GM12874 (cell line): Measurements from ENCODE around the gene LGALS14.

Experiments used
- CTCF ChIP-seq: IDR thresholded peaks from 2 replicates; pipeline ENCODE4 v1.5.1; 2011; ENCODE audit warnings: low read depth, mild to moderate bottlenecking, control low read depth, low read length, moderate library complexity; ENCODE audit not compliant: insufficient read depth

Gene LGALS14

GRCh38 chr19:39728040-39728439 is 23.8 kb downstream of the LGALS14 start:
- no peak for TF ChIP-seq CTCF

- TF ChIP-seq CTCF: no peak
Observed at GRCh38 chr19:39729594-39729993, 25.3 kb downstream of the LGALS14 start.

DNA sequence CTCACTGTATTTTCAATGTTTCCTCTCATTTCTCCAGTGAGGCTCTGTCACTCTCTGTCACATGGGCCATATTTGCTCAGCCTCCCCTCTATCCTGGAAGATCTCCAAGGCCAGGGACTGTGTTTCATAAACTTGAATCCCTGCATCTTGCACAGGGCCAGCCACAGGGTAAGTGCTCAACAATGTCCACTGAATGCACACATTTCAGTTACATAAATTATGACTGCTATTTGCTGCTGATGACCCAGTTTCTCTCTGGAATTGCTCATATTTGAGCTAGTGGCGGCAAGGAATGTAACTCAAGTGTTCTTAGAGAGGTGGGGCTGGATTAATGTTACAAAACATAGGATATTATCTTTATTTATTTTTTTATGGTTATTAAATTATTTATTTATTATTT is 27.4 kb downstream of the LGALS14 start:
- TF ChIP-seq CTCF: no peak

DNA sequence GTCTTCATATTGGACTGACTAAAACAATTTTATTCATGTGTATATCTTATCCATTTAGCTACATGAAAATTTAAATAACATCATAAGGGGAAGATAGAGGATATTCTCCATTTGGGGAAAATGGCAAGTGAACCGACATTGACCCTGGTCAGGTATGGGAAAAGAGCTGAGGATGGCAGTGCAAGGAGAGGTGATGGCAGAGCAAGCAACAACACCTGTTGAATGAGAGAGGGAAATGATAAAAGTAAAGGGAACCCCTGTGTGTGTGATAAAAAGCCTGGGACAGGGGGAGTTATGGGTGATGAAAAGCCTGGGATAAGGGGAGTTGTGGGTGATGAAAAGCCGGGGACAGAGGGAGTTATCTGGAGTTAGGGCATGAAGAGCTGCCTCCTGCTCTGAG is 29.6 kb downstream of the LGALS14 start:
- no peak for TF ChIP-seq CTCF

DNA sequence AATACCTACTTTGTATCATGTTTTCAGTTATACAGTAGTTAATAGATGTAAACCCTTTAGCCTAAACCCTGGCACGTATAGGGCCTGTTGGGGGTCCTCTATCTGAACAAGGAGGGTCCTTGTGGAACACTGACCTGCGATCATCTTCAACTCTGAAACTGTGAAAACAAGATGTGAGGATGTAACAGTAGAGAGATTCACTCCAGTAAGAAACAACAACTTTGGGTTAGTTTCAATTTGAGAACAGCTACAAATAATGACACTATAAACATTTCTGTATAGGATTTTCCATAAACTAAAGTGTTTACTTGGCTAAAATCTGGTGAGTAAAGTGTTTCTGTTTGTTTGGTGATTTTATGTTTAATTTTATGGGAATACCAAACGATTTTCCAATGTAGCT is 31.4 kb downstream of the LGALS14 start:
- TF ChIP-seq CTCF: no peak

- no peak for TF ChIP-seq CTCF
Observed at GRCh38 chr19:39736088-39736487, 31.8 kb downstream of the LGALS14 start.

DNA sequence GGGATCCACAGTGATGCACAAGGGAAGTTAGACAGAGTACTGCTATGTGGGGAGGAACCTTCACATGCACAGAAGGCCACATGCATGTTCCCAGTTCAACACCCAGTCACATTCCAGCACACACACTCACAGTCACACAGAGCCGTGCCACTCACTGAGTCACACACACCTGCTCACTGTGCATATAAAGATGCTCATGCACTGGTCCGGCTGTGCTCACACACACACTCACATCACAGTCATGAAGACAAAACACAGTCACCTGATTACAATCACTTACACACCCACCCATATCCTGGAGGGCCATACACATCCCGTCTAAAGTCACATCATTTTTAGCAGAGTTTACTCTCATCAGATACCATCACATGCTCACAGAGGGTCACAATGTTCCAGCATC is 33.1 kb downstream of the LGALS14 start:
- TF ChIP-seq CTCF: no peak

GRCh38 chr19:39737891-39738290 is 33.6 kb downstream of the LGALS14 start, which contains the start of gene CLC:
Gene CLC (minus strand): TSS chr19:39738029. CDS start chr19:39737952, 77 bp downstream.
- TF ChIP-seq CTCF: no peak
